ENCODE results near the gene BTG4. TPM values are rescaled to one million over a fixed set of nuclear protein-coding genes. Genes with fewer than 3 reads are reported as not detected.

BTG4 gene
- total RNA-seq, 1 donor from 2014 or later: not detected

GRCh38 chr11:111535281-111535680 lies 23.1 kb upstream of the BTG4 start:
- Mint-ChIP-seq H3K4me3 (no peak overlapping the region), H3K36me3 (ENCODE audit: low read depth) (no peaks in the 10 kb centered on the region), H3K4me1 (peaks cover 9% of the 10 kb centered on the region), H3K27me3 (peaks cover 54% of the 10 kb centered on the region), H3K27ac (no peak overlapping the region), H3K9me3 (no peaks in the 10 kb centered on the region)
- DNase-seq: no peak
- ChIA-PET CTCF (no interaction called here), POLR2A (no interaction called here)
- ATAC-seq (ENCODE audit: low read depth): no peak
- TF ChIP-seq CTCF (IDR thresholded peaks at IDR 0.05): no peak
- intact Hi-C loops (cut with micrococcal nuclease): no loop called here

GRCh38 chr11:111532365-111532709 lies 20.2 kb upstream of the BTG4 start:
- H3K4me3 Mint-ChIP-seq: no peak overlapping the region
- H3K27ac Mint-ChIP-seq: no peak overlapping the region
- DNase-seq (no peak), ATAC-seq (ENCODE audit: low read depth) (no peak)
- no peaks in the 10 kb centered on the region for H3K9me3 Mint-ChIP-seq
- intact Hi-C loops (cut with micrococcal nuclease): no loop called here
- no peak for TF ChIP-seq CTCF (IDR thresholded peaks at IDR 0.05)
- no peaks in the 10 kb centered on the region for H3K36me3 Mint-ChIP-seq (ENCODE audit: low read depth)
- peaks cover 25% of the 10 kb centered on the region for H3K27me3 Mint-ChIP-seq
- H3K4me1 Mint-ChIP-seq: no peaks in the 10 kb centered on the region
- CTCF ChIA-PET: no interaction called here
- POLR2A ChIA-PET: no interaction called here

- ATAC-seq (ENCODE audit: low read depth) (peak; percentile 83), DNase-seq (no peak)
- ChIA-PET POLR2A (no interaction called here), CTCF (no interaction called here)
- no peak overlapping the region for H3K27ac Mint-ChIP-seq
- no peak overlapping the region for H3K4me3 Mint-ChIP-seq
- intact Hi-C loops (cut with micrococcal nuclease): no loop called here
- no peaks in the 10 kb centered on the region for H3K9me3 Mint-ChIP-seq
- no peak for TF ChIP-seq CTCF (IDR thresholded peaks at IDR 0.05)
- H3K4me1 Mint-ChIP-seq: no peaks in the 10 kb centered on the region
- H3K27me3 Mint-ChIP-seq: peaks cover 21% of the 10 kb centered on the region
- no peaks in the 10 kb centered on the region for H3K36me3 Mint-ChIP-seq (ENCODE audit: low read depth)
Observed at GRCh38 chr11:111531687-111532364, 19.6 kb upstream of the BTG4 start.

DNA sequence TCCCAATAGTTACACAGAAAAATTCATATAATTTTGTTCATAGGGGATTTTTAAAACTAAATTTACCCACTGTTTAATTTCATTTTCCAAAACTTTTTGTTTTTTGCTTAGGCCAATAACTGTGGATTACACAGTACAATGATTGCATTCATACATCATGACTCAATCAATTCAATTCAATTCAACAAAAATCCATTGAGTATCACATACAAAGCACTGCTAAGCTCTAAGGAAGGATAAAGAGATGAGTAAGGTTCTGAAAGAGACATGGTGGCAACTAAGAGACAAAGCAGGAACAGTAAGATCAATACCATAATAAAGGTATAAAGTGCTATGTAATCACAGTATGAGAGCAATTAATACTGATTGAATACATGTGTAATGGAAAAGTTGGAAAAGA lies 18.9 kb upstream of the BTG4 start:
- ChIA-PET POLR2A (no interaction called here), CTCF (no interaction called here)
- intact Hi-C loops (cut with micrococcal nuclease): no loop called here
- Mint-ChIP-seq H3K9me3 (no peaks in the 10 kb centered on the region), H3K4me3 (no peak overlapping the region), H3K4me1 (peaks cover 2% of the 10 kb centered on the region), H3K27me3 (peaks cover 22% of the 10 kb centered on the region), H3K27ac (no peak overlapping the region), H3K36me3 (ENCODE audit: low read depth) (no peaks in the 10 kb centered on the region)
- no peak for DNase-seq
- ATAC-seq (ENCODE audit: low read depth): no peak
- no peak for TF ChIP-seq CTCF (IDR thresholded peaks at IDR 0.05)

DNA sequence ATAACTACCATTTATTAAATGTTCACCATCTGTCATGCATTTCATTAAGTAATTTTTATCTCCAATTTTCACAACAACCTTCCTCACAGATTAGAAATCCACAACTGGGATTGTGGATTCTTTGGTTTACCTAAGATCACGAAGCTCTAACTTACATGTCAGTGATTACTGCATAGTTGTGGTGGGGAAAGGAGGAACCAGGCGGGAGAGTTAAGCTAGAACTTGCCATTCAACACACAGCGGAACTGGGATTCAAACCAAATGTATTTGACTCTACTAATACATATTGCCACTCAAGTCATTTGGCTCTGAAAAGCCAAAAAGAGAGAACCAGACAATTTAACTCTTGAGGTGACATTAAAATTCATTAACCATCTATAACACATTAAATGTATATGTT lies 17.9 kb upstream of the BTG4 start:
- no peak for DNase-seq
- Mint-ChIP-seq H3K27me3 (peaks cover 19% of the 10 kb centered on the region), H3K4me1 (peaks cover 2% of the 10 kb centered on the region), H3K27ac (no peak overlapping the region), H3K36me3 (ENCODE audit: low read depth) (no peaks in the 10 kb centered on the region), H3K4me3 (no peak overlapping the region), H3K9me3 (no peaks in the 10 kb centered on the region)
- intact Hi-C loops (cut with micrococcal nuclease): no loop called here
- CTCF ChIA-PET: no interaction called here
- no peak for ATAC-seq (ENCODE audit: low read depth)
- POLR2A ChIA-PET: no interaction called here
- no peak for TF ChIP-seq CTCF (IDR thresholded peaks at IDR 0.05)

All from activated B cell treated with CpG ODN at 0.5 μM for 24 hours (primary cell).